Stimulated activated CD8-positive, alpha-beta memory T cell treated with anti-CD3 and anti-CD28 coated beads, Interleukin-7, amount 100 ng/mL, for 48 hours (primary cell): ENCODE data around the gene EXOC1.

Experiments used
- DNase-seq, 2 donors: peaks; one replicate each; pipeline ENCODE4 v3.0.0-alpha.2; 2020; ENCODE audit warnings: low read depth in 1 of 2; ENCODE audit errors: extremely low read depth in 1 of 2

EXOC1 gene

GRCh38 chr4:55849724-55850123 is 3.7 kb upstream of the EXOC1 start:
- DNase-seq: no peak

- DNase-seq: no peak
Measured at GRCh38 chr4:55851885-55852284, 1.6 kb upstream of the EXOC1 start.

GRCh38 chr4:55854129-55854528 is 681 bp downstream of the EXOC1 start:
- no peak for DNase-seq

- no peak for DNase-seq
Measured at GRCh38 chr4:55857586-55857985, 4.1 kb downstream of the EXOC1 start.

- DNase-seq: no peak
Measured at GRCh38 chr4:55859711-55860110, 6.3 kb downstream of the EXOC1 start.

GRCh38 chr4:55864577-55865223 is 11.3 kb downstream of the EXOC1 start:
- DNase-seq: no peak

GRCh38 chr4:55865228-55865806 is 11.9 kb downstream of the EXOC1 start:
- no peak for DNase-seq

- no peak for DNase-seq
Measured at GRCh38 chr4:55866290-55866907, 13.0 kb downstream of the EXOC1 start.

- DNase-seq: no peak
Measured at GRCh38 chr4:55866973-55867574, 13.6 kb downstream of the EXOC1 start.

- DNase-seq: no peak
Measured at GRCh38 chr4:55868581-55869090, 15.2 kb downstream of the EXOC1 start.

- no peak for DNase-seq
Measured at GRCh38 chr4:55871299-55871800, 17.9 kb downstream of the EXOC1 start.

GRCh38 chr4:55874831-55875230 is 21.4 kb downstream of the EXOC1 start:
- no peak for DNase-seq

GRCh38 chr4:55876387-55876786 is 22.9 kb downstream of the EXOC1 start:
- DNase-seq: no peak

GRCh38 chr4:55879224-55879623 is 25.8 kb downstream of the EXOC1 start:
- DNase-seq: no peak

GRCh38 chr4:55880652-55881280 is 27.3 kb downstream of the EXOC1 start:
- no peak for DNase-seq

- DNase-seq: no peak
Measured at GRCh38 chr4:55884093-55884850, 30.8 kb downstream of the EXOC1 start.

- DNase-seq: no peak
Measured at GRCh38 chr4:55884851-55885219, 31.4 kb downstream of the EXOC1 start.

- no peak for DNase-seq
Measured at GRCh38 chr4:55887594-55887993, 34.1 kb downstream of the EXOC1 start.

- no peak for DNase-seq
Measured at GRCh38 chr4:55892156-55892555, 38.7 kb downstream of the EXOC1 start.

- no peak for DNase-seq
Measured at GRCh38 chr4:55896622-55897021, 43.2 kb downstream of the EXOC1 start.

- no peak for DNase-seq
Measured at GRCh38 chr4:55902677-55903076, 49.2 kb downstream of the EXOC1 start.
